Activated CD4-positive, alpha-beta T cell treated with anti-CD3 and anti-CD28 coated beads, Interleukin-10, Interleukin-2, amounts not matched to agents 100 ng/mL and 50 ng/mL, durations not matched to agents 16 hours and 8 hours (primary cell): ENCODE results near the gene RYR1.
"Not testable (repeated sequence)": the region's sequence is repeated elsewhere in the genome, so short reads cannot be mapped to it uniquely, and the experiment has no call there.

Source experiments
- DNase-seq: peaks from one replicate; pipeline ENCODE4 v3.0.0-alpha.2; 2020

RYR1 gene

GRCh38 chr19:38626401-38626800, 192.9 kb downstream of the RYR1 start:
- DNase-seq = no peak

DNA sequence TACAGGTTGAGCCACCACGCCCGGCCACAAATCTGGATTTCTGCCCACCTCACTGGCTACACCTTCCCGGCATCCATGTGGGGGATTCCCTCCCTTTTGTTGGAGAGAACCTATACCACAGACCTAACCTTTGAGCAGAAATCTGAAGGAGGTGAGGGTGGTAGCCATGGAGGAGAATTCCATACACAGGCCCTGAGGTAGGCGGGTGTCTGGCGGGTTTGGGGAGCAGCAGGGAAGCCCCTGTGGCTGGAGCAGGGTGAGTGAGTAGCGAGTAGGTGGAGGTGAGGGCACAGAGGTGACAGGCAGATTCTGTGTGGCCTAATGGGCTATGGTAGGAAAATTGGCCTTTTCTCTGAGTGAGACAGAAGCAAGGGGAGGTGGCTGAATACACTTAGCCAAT, 196.1 kb downstream of the RYR1 start:
- DNase-seq = no peak

DNA sequence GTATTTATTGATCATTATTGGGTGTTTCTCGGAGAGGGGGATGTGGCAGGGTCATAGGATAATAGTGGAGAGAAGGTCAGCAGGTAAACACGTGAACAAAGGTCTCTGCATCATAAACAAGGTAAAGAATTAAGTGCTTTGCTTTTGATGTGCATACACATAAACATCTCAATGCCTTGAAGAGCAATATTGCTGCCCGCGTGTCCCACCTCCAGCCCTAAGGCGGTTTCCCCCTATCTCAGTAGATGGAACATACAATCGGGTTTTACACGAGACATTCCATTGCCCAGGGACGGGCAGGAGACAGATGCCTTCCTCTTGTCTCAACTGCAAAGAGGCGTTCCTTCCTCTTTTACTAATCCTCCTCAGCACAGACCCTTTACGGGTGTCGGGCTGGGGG, 197.8 kb downstream of the RYR1 start:
- DNase-seq = not testable (repeated sequence)

- not testable (repeated sequence) for DNase-seq
Measured at GRCh38 chr19:38631811-38632475, 198.5 kb downstream of the RYR1 start.

- DNase-seq = no peak
Measured at GRCh38 chr19:38632476-38633213, 199.2 kb downstream of the RYR1 start.

GRCh38 chr19:38634757-38635482, 201.4 kb downstream of the RYR1 start:
- peak; percentile 78 for DNase-seq

DNA sequence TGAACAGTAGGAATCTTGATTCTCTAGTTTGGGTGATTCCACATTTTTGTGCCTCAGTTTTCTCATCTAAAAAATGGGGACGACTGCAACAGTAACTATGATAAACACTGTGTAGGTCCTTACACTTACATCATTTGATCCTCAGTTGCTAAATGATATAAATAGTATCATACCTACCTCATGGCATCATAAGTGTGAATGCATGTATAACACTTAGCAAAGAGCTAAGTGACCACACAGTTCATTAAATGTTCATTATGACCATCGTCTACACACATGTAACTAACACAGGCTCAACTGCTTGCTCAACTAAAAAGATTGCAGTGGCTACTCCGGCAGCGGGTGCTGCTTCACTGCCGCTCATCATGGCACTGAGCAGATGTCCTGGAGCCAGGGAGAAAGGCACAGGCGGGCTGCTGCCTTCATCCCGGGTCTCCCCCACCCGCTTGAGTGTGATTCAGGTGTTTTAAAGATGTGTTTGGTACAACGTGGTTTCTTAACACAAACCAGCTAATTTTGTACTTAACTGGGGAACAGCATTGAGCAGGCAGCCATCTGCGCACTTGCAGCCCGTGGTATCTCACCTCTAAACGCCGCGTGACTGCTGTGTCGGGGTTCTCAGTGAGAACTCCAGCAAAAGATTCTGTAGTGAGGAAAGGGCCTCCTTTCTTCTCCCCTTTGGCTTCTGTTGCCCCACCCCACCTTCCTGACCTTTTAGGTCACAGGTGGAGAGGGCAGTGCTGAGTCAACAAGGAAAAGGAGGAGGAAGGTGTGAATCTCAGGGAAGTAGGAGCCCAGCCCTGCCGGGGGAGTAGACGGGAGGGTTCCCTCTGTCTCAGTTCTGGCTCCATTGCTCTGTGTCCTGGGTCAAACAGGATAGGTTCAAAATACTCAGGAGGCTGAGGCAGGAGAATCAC, 202.2 kb downstream of the RYR1 start:
- DNase-seq = no peak
